Breast epithelium (tissue), 3 donors: Measurements from ENCODE around the gene PCDHGA4.

Source experiments
- POLR2A ChIP-seq: fragments of 450-650 bp; IDR thresholded peaks from one replicate; pipeline ENCODE4 v1.6.1; 2016; ENCODE audit warnings: antibody characterized with exemption, mild to moderate bottlenecking, moderate library complexity
- POLR2AphosphoS5 ChIP-seq, 3 donors: sonication (generic); formaldehyde crosslinking; IDR thresholded peaks; one replicate each; pipeline ENCODE4 v1.6.1; 2017; ENCODE audit warnings: antibody characterized with exemption in 3 of 3
- TF ChIP-seq, protein P1 (sequence below), 3 donors: fragments of 450-650 bp; IDR thresholded peaks; one replicate each; pipeline ENCODE4 v1.5.1; 2016 to 2017; ENCODE audit warnings: antibody characterized with exemption in 3 of 3, mild to moderate bottlenecking in 3 of 3, moderate library complexity in 3 of 3

DNA sequence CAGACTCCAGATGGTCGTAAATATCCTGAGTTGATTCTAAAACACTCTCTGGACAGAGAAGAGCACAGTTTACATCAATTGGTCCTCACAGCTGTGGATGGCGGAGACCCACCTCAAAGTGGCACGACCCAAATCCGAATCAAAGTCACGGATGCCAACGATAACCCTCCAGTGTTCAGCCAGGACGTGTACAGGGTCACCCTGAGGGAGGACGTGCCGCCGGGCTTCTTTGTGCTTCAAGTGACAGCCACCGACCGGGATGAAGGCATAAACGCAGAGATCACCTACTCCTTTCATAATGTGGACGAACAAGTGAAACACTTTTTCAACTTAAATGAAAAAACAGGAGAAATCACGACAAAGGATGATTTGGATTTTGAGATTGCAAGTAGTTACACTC, 5.9 kb downstream of the PCDHGA4 start:
- TF ChIP-seq, protein P1, sequence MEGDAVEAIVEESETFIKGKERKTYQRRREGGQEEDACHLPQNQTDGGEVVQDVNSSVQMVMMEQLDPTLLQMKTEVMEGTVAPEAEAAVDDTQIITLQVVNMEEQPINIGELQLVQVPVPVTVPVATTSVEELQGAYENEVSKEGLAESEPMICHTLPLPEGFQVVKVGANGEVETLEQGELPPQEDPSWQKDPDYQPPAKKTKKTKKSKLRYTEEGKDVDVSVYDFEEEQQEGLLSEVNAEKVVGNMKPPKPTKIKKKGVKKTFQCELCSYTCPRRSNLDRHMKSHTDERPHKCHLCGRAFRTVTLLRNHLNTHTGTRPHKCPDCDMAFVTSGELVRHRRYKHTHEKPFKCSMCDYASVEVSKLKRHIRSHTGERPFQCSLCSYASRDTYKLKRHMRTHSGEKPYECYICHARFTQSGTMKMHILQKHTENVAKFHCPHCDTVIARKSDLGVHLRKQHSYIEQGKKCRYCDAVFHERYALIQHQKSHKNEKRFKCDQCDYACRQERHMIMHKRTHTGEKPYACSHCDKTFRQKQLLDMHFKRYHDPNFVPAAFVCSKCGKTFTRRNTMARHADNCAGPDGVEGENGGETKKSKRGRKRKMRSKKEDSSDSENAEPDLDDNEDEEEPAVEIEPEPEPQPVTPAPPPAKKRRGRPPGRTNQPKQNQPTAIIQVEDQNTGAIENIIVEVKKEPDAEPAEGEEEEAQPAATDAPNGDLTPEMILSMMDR (IDR thresholded peaks at IDR 0.05): no peak
- TF ChIP-seq POLR2AphosphoS5 (IDR thresholded peaks at IDR 0.05) (no peak), POLR2A (no peak)
